ENCODE data around the gene PHLDA3.

GRCh38 chr1:201469645-201470074 lies 672 bp upstream of the PHLDA3 start:
- TF ChIP-seq, protein P1, sequence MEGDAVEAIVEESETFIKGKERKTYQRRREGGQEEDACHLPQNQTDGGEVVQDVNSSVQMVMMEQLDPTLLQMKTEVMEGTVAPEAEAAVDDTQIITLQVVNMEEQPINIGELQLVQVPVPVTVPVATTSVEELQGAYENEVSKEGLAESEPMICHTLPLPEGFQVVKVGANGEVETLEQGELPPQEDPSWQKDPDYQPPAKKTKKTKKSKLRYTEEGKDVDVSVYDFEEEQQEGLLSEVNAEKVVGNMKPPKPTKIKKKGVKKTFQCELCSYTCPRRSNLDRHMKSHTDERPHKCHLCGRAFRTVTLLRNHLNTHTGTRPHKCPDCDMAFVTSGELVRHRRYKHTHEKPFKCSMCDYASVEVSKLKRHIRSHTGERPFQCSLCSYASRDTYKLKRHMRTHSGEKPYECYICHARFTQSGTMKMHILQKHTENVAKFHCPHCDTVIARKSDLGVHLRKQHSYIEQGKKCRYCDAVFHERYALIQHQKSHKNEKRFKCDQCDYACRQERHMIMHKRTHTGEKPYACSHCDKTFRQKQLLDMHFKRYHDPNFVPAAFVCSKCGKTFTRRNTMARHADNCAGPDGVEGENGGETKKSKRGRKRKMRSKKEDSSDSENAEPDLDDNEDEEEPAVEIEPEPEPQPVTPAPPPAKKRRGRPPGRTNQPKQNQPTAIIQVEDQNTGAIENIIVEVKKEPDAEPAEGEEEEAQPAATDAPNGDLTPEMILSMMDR (IDR thresholded peaks at IDR 0.05): no peak
- TF ChIP-seq POLR2AphosphoS5 (IDR thresholded peaks at IDR 0.05): no peak

All from gastroesophageal sphincter (tissue), 3 donors.